Measurements from ENCODE around the gene MMP13. TPM values are rescaled to one million over a fixed set of nuclear protein-coding genes. Genes with fewer than 3 reads are reported as not detected.
"Not testable (repeated sequence)": the region's sequence is repeated elsewhere in the genome, so short reads cannot be mapped to it uniquely, and the experiment has no call there.

Gene MMP13
- polyA plus RNA-seq, 3 donors: not detected

DNA sequence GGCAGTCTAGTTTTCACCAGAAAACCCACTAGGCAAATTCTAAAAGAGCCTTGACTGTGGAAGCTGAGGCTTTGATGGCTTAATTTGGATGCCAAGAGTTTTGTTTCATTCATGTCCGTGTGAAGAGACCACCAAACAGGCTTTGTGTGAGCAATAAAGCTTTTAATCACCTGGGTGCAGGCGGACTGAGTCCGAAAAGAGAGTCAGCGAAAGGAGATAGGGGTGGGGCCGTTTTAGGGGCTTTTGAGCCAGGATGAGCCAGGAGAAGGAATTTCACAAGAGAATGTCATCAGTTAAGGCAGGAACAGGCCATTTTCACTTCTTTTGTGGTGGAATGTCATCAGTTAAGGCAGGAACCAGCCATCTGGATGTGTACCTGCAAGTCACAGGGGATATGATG, 51.6 kb downstream of the MMP13 start:
- not testable (repeated sequence) for DNase-seq (ENCODE audit: low read depth in 3 of 3, low spot score in 2 of 3)

DNA sequence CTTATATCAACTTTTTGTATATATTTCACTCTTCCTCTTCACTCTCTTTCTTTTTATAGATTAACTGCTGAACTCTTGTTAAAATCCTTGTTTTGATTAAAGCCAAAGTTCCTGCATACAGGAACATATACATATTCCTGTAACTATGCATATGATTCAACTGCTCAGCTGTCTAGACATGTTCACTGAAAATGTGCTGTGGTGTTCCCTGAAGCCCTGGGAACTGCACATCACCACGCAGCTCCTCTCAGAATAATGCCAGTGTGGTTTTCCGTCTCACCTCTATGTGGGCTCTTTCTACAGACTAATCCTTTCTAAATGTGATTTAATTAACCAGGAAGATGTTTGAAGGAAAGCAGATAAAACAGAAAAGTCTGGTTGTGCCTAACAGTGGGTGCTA, 55.2 kb downstream of the MMP13 start:
- no peak for DNase-seq (ENCODE audit: low read depth in 3 of 3, low spot score in 2 of 3)

Other genes with a start within 250 kb of the MMP13 start
- gene MMP27, start 250.0 kb downstream of the MMP13 start, polyA plus RNA-seq (ENCODE audit: insufficient read length in 3 of 3): not detected
- gene MMP8, start 230.8 kb downstream of the MMP13 start, polyA plus RNA-seq (ENCODE audit: insufficient read length in 3 of 3): under 1 TPM in 1 of 3 donors, not detected in 2; 0.18 TPM
- not detected for gene MMP10, start 175.1 kb downstream of the MMP13 start, polyA plus RNA-seq (ENCODE audit: insufficient read length in 3 of 3)
- gene MMP1, start 157.6 kb downstream of the MMP13 start, polyA plus RNA-seq (ENCODE audit: insufficient read length in 3 of 3): under 1 TPM; 0.07 to 0.28 (median 0.24) TPM
- under 1 TPM in 1 of 3 donors, not detected in 2; 0.06 TPM for gene MMP3, start 112.1 kb downstream of the MMP13 start, polyA plus RNA-seq (ENCODE audit: insufficient read length in 3 of 3)
- gene MMP12, start 80.8 kb downstream of the MMP13 start, polyA plus RNA-seq (ENCODE audit: insufficient read length in 3 of 3): 1 to 10 TPM; 2.3 to 4.2 (median 3.7) TPM
- gene DCUN1D5, start 136.4 kb upstream of the MMP13 start, polyA plus RNA-seq (ENCODE audit: insufficient read length in 3 of 3): 10 to 100 TPM; 37.9 to 39.3 (median 38.7) TPM
- 10 to 100 TPM; 39.1 to 48.3 (median 45.1) TPM for gene DYNC2H1, start 153.7 kb upstream of the MMP13 start, polyA plus RNA-seq (ENCODE audit: insufficient read length in 3 of 3)